ENCODE data around the gene SCFD1.

GRCh38 chr14:30751646-30752416, 129.7 kb downstream of the SCFD1 start:
- TF ChIP-seq CTCF (conservative IDR thresholded peaks at IDR 0.05) (no peak), EZH2 (IDR thresholded peaks at IDR 0.05; ENCODE audit: low read depth) (no peak)
